Stimulated activated CD4-positive, alpha-beta T cell treated with anti-CD3 and anti-CD28 coated beads, Interleukin-12 subunit alpha, Interleukin-12 subunit beta, amount 100 ng/mL, for 4 hours (primary cell): ENCODE results near the gene SCAPER.
"Not testable (repeated sequence)": the region's sequence is repeated elsewhere in the genome, so short reads cannot be mapped to it uniquely, and the experiment has no call there.

Source experiments
- DNase-seq: peaks from one replicate; pipeline ENCODE4 v3.0.0-alpha.2; 2020

SCAPER gene

DNA sequence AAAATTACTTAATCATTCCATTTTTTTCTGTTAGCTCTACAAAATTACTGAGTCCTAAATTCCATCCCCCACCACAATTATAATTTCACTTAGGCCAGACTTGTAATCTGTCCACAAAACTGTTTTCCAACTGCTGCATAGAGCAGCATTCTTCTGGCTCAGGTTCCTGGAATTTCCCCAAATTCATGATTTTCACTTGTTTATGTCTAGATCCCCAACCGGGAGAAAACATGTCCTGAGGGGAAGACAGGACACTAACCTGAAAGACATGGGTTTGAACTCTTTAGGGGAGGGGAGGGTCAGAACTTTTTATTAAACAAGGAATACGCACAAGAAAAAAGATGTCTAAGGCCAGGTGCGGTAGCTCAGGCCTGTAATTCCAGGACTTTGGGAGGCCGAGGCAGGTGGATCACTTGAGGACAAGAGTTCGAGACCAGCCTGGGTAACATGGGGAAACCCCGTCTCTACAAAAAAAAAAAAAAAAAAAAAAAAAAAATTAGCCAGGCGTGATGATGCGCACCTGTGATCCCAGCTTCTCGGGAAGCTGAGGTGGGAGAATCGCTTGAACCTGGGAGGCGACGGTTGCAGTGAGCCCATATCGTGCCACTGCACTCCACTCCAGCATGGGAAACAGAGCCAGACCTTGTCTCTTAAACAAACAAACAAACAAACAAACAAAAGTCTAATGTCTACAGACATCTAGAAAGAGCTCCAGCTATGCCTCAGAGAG lies 595.4 kb downstream of the SCAPER start:
- DNase-seq: no peak

DNA sequence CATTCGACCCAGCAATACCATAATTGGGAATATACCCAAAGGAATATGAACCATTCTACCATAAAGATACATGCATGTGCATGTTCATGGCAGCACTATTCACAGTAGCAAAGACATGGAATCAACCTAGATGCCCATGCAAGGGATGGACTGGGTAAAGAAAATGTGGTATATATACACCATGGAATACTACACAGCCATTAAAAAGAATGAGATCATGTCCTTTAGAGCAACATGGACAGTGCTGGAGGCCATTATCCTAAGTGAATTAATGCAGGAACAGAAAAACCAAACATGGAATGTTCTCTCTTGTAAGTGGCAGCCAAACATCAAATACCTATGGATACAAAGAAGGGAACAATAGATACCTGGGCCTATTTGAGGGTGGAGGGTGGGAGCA lies 601.2 kb downstream of the SCAPER start:
- no peak for DNase-seq

DNA sequence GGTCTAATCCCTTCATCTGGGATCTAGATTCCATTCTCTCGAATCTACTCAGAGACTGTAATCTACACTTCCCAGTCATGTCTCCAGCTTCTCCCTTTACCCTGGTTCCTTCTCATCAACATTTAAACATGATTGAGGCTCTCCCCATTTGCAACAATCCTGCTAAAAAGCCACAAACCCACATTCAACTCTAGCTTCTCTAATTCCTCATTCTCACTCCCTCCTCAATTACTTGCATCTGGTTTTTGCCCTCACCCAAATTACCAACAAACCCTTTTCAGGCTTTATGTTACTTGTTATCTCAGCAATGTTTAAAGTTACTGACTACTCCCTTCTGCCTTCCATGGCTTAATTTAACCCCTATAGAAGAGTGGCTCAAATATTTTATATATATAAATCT lies 605.4 kb downstream of the SCAPER start:
- no peak for DNase-seq

DNA sequence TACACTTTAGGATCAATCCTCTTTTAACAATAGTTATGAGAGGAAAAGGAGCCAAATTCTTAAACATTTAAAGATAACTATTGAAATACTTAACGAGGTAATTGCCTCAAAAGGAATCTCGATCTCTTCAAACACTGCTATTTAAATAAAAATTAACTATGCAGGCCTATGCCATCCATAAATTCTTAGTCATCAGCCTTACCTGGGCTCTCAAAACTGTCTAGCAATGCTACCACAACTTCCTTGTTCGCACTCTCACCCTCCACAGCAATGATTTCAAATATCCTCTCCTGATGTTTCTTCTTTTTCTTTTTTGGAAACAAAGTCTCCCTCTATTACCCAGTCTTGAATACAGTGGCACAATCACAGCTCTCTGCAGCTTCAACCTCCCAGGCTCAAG lies 606.2 kb downstream of the SCAPER start:
- DNase-seq: no peak

- not testable (repeated sequence) for DNase-seq
Observed at GRCh38 chr15:76297951-76298350, 607.2 kb downstream of the SCAPER start.
